GM12801 (cell line): Measurements from ENCODE around the gene SCLY.

Source experiments
- TF ChIP-seq, protein P1 (sequence below): IDR thresholded peaks from one replicate; pipeline ENCODE4 v1.5.1; 2011; ENCODE audit warnings: control low read depth; ENCODE audit not compliant: insufficient read length; ENCODE audit errors: extremely low read depth

SCLY gene

DNA sequence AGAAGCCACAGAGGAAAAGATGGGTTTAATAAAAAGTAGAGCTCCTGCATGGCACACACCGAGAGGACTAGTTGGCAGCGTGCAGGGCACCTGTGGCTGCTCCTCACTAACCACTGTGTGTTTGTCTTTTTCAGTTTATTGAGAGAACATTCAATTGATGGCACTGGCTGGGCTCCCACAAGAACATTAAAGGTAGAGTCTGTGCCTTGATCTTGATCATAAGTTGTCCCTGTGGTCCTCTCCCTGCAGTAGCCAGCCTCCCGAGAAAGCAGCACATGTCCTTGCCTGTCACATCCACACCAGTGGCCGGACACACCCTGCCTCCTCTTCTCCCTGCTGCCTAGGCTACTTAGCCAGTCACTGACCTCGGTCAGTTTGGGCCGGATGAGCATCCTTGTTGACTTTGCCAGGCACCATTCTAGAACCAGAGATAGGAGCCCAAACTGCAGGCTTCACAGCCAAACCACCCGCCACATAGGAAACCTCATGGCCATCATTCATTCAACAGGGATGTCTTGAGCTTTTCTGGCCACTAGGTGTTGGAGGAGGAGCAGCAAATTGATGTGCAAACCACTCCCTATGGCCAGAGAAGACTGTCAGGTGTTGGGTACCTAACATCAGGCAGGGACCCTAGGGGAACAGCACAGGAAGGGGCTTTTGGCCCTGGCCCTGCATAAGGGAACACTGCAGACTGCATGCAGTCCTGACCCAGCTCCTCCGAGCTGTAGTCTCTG is 30.2 kb upstream of the SCLY start:
- TF ChIP-seq, protein P1, sequence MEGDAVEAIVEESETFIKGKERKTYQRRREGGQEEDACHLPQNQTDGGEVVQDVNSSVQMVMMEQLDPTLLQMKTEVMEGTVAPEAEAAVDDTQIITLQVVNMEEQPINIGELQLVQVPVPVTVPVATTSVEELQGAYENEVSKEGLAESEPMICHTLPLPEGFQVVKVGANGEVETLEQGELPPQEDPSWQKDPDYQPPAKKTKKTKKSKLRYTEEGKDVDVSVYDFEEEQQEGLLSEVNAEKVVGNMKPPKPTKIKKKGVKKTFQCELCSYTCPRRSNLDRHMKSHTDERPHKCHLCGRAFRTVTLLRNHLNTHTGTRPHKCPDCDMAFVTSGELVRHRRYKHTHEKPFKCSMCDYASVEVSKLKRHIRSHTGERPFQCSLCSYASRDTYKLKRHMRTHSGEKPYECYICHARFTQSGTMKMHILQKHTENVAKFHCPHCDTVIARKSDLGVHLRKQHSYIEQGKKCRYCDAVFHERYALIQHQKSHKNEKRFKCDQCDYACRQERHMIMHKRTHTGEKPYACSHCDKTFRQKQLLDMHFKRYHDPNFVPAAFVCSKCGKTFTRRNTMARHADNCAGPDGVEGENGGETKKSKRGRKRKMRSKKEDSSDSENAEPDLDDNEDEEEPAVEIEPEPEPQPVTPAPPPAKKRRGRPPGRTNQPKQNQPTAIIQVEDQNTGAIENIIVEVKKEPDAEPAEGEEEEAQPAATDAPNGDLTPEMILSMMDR, result no peak

DNA sequence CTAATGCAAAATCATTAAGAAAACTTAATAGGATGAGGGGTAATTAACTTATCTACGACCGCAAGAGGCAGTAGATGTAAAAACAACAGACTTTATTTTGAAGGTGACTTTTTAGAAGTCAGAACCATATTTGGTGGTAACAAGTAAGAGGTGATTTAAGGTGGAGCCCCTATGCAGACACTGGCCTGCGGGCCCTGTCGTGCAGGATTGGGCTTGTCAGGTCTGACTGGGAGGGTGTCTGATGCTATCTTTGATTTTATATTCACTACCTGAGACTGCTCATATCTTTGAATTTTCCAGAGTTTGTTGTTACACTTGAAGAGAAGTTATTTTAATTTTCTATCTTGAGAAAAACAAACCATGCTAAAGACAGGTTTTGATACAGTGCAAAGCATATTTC is 29.1 kb upstream of the SCLY start:
- TF ChIP-seq, protein P1, result no peak

DNA sequence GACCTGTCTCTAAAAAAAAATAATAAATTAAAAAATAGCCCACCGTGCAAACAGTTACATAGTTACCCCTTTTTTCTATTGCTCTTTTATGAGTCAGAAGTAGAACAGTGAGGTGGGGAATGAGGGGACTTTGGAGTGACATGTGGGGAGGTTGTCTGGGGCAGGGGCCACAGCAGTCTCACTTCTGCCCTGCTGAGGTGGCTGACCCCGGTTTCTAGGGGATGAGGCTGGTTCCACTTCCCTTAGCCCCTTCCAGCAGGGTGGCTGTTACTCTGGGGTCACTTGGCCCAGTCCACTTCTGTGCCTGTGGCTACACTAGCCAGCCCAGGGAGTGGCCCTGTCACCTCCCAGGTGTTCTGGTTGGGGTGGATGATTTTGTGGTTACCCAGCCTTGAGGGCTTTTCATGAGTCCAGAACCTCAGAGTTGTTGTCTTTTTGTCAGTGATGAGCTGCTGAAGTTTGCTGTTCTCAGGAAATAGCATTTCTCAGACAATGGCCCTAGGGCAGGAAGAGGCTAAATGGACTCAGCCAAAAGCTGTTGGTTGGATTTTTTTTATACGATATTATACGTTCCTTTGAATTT is 28.0 kb upstream of the SCLY start:
- TF ChIP-seq, protein P1, result no peak

DNA sequence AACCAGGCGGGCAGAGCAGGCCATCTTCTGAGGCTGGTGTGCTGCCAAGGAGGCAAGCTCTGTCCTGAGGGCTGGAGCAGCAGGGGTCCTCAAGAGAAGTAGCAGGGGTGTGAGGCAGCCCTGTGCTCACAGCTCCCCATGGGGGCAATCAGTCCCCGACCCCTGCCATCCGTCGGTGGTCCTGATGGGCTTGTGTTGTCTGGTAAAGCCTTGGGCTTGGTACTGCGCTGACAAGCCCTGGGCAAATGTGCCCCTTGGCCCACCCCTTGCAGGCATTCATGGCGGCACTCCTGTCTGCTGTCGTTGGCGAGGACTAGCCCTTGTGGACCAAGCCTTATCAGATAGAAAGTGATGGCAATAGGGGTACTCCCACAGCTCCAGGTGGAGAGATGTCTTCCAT is 22.6 kb upstream of the SCLY start:
- TF ChIP-seq, protein P1, result no peak

DNA sequence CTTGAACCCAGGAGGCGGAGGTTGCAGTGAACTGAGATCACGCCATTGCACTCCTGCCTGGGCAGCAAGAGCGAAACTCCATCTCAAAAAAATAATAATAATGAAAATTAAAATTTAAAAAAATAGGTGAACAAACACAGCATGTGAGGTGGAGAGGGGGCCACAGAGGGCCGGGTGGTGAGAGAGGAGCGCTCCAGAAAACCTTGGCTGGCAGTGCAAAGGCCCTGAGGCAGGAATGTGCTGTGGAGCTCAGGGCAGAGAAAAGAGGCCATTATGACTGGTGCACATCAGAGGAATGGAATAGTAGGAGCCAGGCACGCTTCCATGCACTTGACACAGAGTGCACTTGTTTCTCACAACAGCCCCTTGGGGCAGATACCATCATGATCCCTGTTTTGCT is 21.6 kb upstream of the SCLY start:
- TF ChIP-seq, protein P1, result no peak

DNA sequence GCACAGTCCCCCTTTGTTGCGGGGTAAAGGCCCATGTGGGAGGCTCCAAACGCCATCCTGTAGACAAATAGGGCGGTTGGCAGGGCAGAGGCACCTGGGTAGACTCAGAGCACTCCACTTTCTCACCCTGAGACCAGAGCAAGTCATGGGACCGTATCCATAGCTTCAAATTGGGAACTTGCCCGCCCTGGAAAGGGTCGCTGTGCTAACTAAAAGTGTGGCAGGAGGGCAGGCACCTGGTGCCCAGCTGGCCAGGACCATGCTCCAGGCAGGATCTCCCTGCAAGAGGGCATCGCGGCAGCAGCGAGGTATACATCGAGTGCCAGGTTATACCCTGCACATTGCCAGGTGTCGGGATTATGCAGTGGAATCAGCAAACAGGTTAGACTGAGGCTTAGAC is 20.8 kb upstream of the SCLY start:
- TF ChIP-seq, protein P1, result no peak

DNA sequence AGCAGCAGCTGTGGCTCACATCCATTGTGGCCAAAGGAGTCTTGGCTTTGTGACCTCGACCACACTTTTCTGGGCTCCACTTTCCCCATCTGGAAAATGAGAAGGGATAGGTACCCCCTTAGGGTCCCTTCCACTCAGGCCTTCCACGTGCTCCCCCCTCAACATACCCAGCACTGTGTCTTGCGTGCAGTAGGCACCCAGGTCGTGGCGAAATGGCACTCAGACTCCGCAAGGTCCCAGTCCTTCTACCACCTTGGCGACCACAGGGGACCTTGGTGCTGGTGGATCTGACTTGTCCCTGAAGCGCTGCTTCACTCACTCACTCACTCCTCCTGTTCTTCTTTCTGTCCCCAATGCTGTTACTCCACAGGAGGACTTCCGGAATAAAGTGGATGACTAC is 19.9 kb upstream of the SCLY start:
- TF ChIP-seq, protein P1, result no peak
